Karpas-422 (cell line): ENCODE measurements around the gene GADD45B. TPM values are rescaled to one million over a fixed set of nuclear protein-coding genes. Genes with fewer than 3 reads are reported as not detected.

Source experiments
- DNase-seq: peaks from one replicate; pipeline ENCODE4 v3.0.0-alpha.2; 2015
- H2AFZ ChIP-seq: fragments of 200-600 bp; sonication (generic); 2 replicates; pipeline ENCODE4 v1.6.1; 2014; ENCODE audit warnings: antibody characterized with exemption, low read length, mixed read lengths
- H3K27ac ChIP-seq: fragments of 200-600 bp; sonication (generic); 2 replicates; pipeline ENCODE4 v1.5.1; 2014; ENCODE audit warnings: mild to moderate bottlenecking, low read length, moderate library complexity
- H3K27me3 ChIP-seq: fragments of 200-600 bp; sonication (generic); 2 replicates; pipeline ENCODE4 v1.6.1; 2014; ENCODE audit warnings: low read length, mixed read lengths
- H3K36me3 ChIP-seq: fragments of 200-600 bp; sonication (generic); 2 replicates; pipeline ENCODE4 v1.6.1; 2014; ENCODE audit warnings: low read length, mixed read lengths; ENCODE audit not compliant: insufficient read depth
- H3K4me1 ChIP-seq: fragments of 200-600 bp; sonication (generic); 2 replicates; pipeline ENCODE4 v1.6.1; 2014; ENCODE audit warnings: mild to moderate bottlenecking, low read length, mixed read lengths
- H3K4me2 ChIP-seq: fragments of 200-600 bp; sonication (generic); 2 replicates; pipeline ENCODE4 v1.6.1; 2014; ENCODE audit warnings: low read length, low read depth, mild to moderate bottlenecking; ENCODE audit not compliant: poor library complexity, severe bottlenecking
- H3K4me3 ChIP-seq: fragments of 200-600 bp; sonication (generic); 2 replicates; pipeline ENCODE4 v1.5.1; 2014; ENCODE audit warnings: mild to moderate bottlenecking, antibody characterized with exemption, low read length, mixed read lengths
- H3K79me2 ChIP-seq: fragments of 200-600 bp; sonication (generic); 2 replicates; pipeline ENCODE4 v1.6.1; 2014; ENCODE audit warnings: mild to moderate bottlenecking, low read length, mixed read lengths
- H3K9ac ChIP-seq: fragments of 200-600 bp; sonication (generic); 2 replicates; pipeline ENCODE4 v1.6.0; 2014; ENCODE audit warnings: low read length
- H3K9me2 ChIP-seq: fragments of 200-600 bp; sonication (generic), shearing (Covaris generic); replicated peaks from 2 replicates; pipeline ENCODE4 v1.6.0; 2014; ENCODE audit warnings: mild to moderate bottlenecking, low read length, moderate library complexity; ENCODE audit not compliant: insufficient read depth
- H3K9me3 ChIP-seq: fragments of 300-700, 200-600 bp; sonication (generic); 2 replicates; pipeline ENCODE4 v1.6.1; 2014; ENCODE audit warnings: low read length, mixed read lengths
- H4K20me1 ChIP-seq: fragments of 200-600 bp; sonication (generic); 2 replicates; pipeline ENCODE4 v1.6.1; 2014; ENCODE audit warnings: mild to moderate bottlenecking, antibody characterized with exemption, low read length, low read depth; ENCODE audit not compliant: insufficient read depth
- total RNA-seq: library from RNA; depleted of rRNA; stranded (reverse); fragments of >200 nt; shearing (Covaris generic); gene quantifications from 2 replicates; pipeline ENCODE4 v1.2.3, GENCODE V29; 2014; ENCODE audit warnings: low replicate concordance

Gene GADD45B
- total RNA-seq, 1 experiment from 2014 or later: 8.6 TPM

- H3K9ac ChIP-seq: no peak overlapping the region
- H3K4me1 ChIP-seq: peaks cover 27% of the 10 kb centered on the region
- H3K9me2 ChIP-seq: no peaks in the 10 kb centered on the region
- no peaks in the 10 kb centered on the region for H3K9me3 ChIP-seq
- no peak overlapping the region for H3K4me2 ChIP-seq
- H4K20me1 ChIP-seq: peaks cover 54% of the 10 kb centered on the region
- no peaks in the 10 kb centered on the region for H3K36me3 ChIP-seq
- peaks cover 93% of the 10 kb centered on the region for H3K79me2 ChIP-seq
- DNase-seq: no peak
- no peak overlapping the region for H2AFZ ChIP-seq
- no peak overlapping the region for H3K27ac ChIP-seq
- no peaks in the 10 kb centered on the region for H3K27me3 ChIP-seq
- H3K4me3 ChIP-seq: no peak overlapping the region
These were observed 24.2 kb upstream of the GADD45B start for GRCh38 chr19:2451741-2452140.

GRCh38 chr19:2453431-2454025 lies 22.4 kb upstream of the GADD45B start:
- Histone ChIP-seq H3K27ac (no peak overlapping the region), H2AFZ (no peak overlapping the region), H4K20me1 (peaks cover 47% of the 10 kb centered on the region), H3K36me3 (no peaks in the 10 kb centered on the region), H3K4me1 (peaks cover 32% of the 10 kb centered on the region), H3K4me2 (no peak overlapping the region), H3K9me2 (no peaks in the 10 kb centered on the region), H3K79me2 (peaks cover 80% of the 10 kb centered on the region), H3K27me3 (no peaks in the 10 kb centered on the region), H3K9ac (no peak overlapping the region), H3K4me3 (no peak overlapping the region), H3K9me3 (no peaks in the 10 kb centered on the region)
- DNase-seq: no peak

GRCh38 chr19:2454199-2454961 lies 21.5 kb upstream of the GADD45B start:
- H3K9ac ChIP-seq: peak overlapping the region; percentile 100
- H3K79me2 ChIP-seq: peaks cover 71% of the 10 kb centered on the region
- peaks cover 32% of the 10 kb centered on the region for H3K4me1 ChIP-seq
- H3K9me2 ChIP-seq: no peaks in the 10 kb centered on the region
- no peak for DNase-seq
- H4K20me1 ChIP-seq: peaks cover 40% of the 10 kb centered on the region
- H3K4me2 ChIP-seq: peak overlapping the region; percentile 98
- no peak overlapping the region for H3K27ac ChIP-seq
- no peaks in the 10 kb centered on the region for H3K36me3 ChIP-seq
- H2AFZ ChIP-seq: no peak overlapping the region
- H3K4me3 ChIP-seq: peak overlapping the region; percentile 100; the same call in 1 of the 2 replicates
- H3K27me3 ChIP-seq: no peaks in the 10 kb centered on the region
- no peaks in the 10 kb centered on the region for H3K9me3 ChIP-seq

- no peak overlapping the region for H2AFZ ChIP-seq
- H3K4me3 ChIP-seq: peak overlapping the region; percentile 100
- peaks cover 38% of the 10 kb centered on the region for H4K20me1 ChIP-seq
- peaks cover 67% of the 10 kb centered on the region for H3K79me2 ChIP-seq
- no peaks in the 10 kb centered on the region for H3K9me3 ChIP-seq
- H3K27me3 ChIP-seq: no peaks in the 10 kb centered on the region
- no peak for DNase-seq
- H3K36me3 ChIP-seq: no peaks in the 10 kb centered on the region
- H3K4me2 ChIP-seq: peak overlapping the region; percentile 98
- H3K9me2 ChIP-seq: no peaks in the 10 kb centered on the region
- H3K27ac ChIP-seq: peak overlapping the region; percentile 82
- H3K4me1 ChIP-seq: peaks cover 32% of the 10 kb centered on the region
- H3K9ac ChIP-seq: peak overlapping the region; percentile 100
These were observed 20.7 kb upstream of the GADD45B start for GRCh38 chr19:2454962-2455850.

- Histone ChIP-seq H3K9me2 (no peaks in the 10 kb centered on the region), H3K4me1 (peaks cover 32% of the 10 kb centered on the region), H3K9ac (peak overlapping the region; percentile 100), H3K9me3 (no peaks in the 10 kb centered on the region), H3K36me3 (no peaks in the 10 kb centered on the region), H4K20me1 (peaks cover 37% of the 10 kb centered on the region), H2AFZ (0 out of 2 replicates have a peak overlapping the region, but pooled peaks have one; percentile 5), H3K79me2 (peaks cover 59% of the 10 kb centered on the region), H3K4me2 (peak overlapping the region; percentile 98), H3K4me3 (peak overlapping the region; percentile 100), H3K27me3 (no peaks in the 10 kb centered on the region), H3K27ac (peak overlapping the region; percentile 82)
- DNase-seq: peak; percentile 75
These were observed 19.9 kb upstream of the GADD45B start for GRCh38 chr19:2455851-2456570.

- no peak for DNase-seq
- Histone ChIP-seq H3K4me1 (peaks cover 38% of the 10 kb centered on the region), H3K36me3 (no peaks in the 10 kb centered on the region), H3K9me3 (no peaks in the 10 kb centered on the region), H3K9me2 (no peaks in the 10 kb centered on the region), H3K9ac (peak overlapping the region; percentile 61; the same call in 1 of the 2 replicates), H2AFZ (0 out of 2 replicates have a peak overlapping the region, but pooled peaks have one; percentile 96), H4K20me1 (peaks cover 27% of the 10 kb centered on the region), H3K27me3 (no peaks in the 10 kb centered on the region), H3K4me2 (peak overlapping the region; percentile 82), H3K27ac (no peak overlapping the region), H3K79me2 (peaks cover 44% of the 10 kb centered on the region), H3K4me3 (peak overlapping the region; percentile 61; the same call in 1 of the 2 replicates)
These were observed 18.4 kb upstream of the GADD45B start for GRCh38 chr19:2457394-2458037.

GRCh38 chr19:2458054-2458453 lies 17.9 kb upstream of the GADD45B start:
- H3K4me3 ChIP-seq: no peak overlapping the region
- H3K9me2 ChIP-seq: no peaks in the 10 kb centered on the region
- no peak overlapping the region for H3K4me2 ChIP-seq
- H3K27ac ChIP-seq: no peak overlapping the region
- no peaks in the 10 kb centered on the region for H3K9me3 ChIP-seq
- peaks cover 27% of the 10 kb centered on the region for H4K20me1 ChIP-seq
- H3K27me3 ChIP-seq: no peaks in the 10 kb centered on the region
- no peak overlapping the region for H2AFZ ChIP-seq
- H3K9ac ChIP-seq: no peak overlapping the region
- DNase-seq: no peak
- H3K79me2 ChIP-seq: peaks cover 38% of the 10 kb centered on the region
- H3K36me3 ChIP-seq: no peaks in the 10 kb centered on the region
- peaks cover 34% of the 10 kb centered on the region for H3K4me1 ChIP-seq
